Measurements from ENCODE around the gene PTTG1.

Gene PTTG1

GRCh38 chr5:160456480-160457177 is 35.0 kb downstream of the PTTG1 start:
- Mint-ChIP-seq H3K27ac (no peak overlapping the region), H3K27me3 (peaks cover 6% of the 10 kb centered on the region), H3K36me3 (ENCODE audit: low read depth) (no peaks in the 10 kb centered on the region), H3K4me3 (no peak overlapping the region), H3K4me1 (ENCODE audit: low read depth) (peaks cover 48% of the 10 kb centered on the region), H3K9me3 (no peaks in the 10 kb centered on the region)

DNA sequence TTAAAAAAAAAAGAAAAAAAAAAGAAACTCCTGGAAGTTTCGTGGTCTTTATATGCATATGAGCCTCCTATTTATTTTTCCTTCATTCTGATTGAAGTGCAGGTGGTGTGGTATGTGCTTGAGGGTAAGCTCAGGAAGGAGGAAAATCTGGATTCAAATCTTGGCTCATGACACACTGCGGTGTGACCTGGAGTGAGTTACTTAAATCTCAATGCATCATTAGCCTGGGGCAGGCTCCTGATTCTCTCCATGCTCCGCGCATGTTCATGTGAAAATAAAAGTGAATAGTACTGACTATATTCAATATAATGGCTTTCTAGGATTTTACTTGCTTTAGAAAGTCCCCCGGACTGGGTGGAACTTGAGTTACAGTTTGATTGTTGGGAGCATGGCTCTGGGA is 35.6 kb downstream of the PTTG1 start:
- peaks cover 51% of the 10 kb centered on the region for H3K4me1 Mint-ChIP-seq (ENCODE audit: low read depth)
- no peaks in the 10 kb centered on the region for H3K9me3 Mint-ChIP-seq
- H3K36me3 Mint-ChIP-seq (ENCODE audit: low read depth): no peaks in the 10 kb centered on the region
- no peak overlapping the region for H3K27ac Mint-ChIP-seq
- H3K27me3 Mint-ChIP-seq: peaks cover 6% of the 10 kb centered on the region
- H3K4me3 Mint-ChIP-seq: no peak overlapping the region

- Mint-ChIP-seq H3K36me3 (ENCODE audit: low read depth) (no peaks in the 10 kb centered on the region), H3K9me3 (no peaks in the 10 kb centered on the region), H3K27ac (peak overlapping the region; percentile 87), H3K4me1 (ENCODE audit: low read depth) (peaks cover 58% of the 10 kb centered on the region), H3K4me3 (peak overlapping the region; percentile 7), H3K27me3 (peaks cover 6% of the 10 kb centered on the region)
Observed at GRCh38 chr5:160458806-160459800, 37.4 kb downstream of the PTTG1 start.

GRCh38 chr5:160460377-160461049 is 38.9 kb downstream of the PTTG1 start:
- no peak overlapping the region for H3K4me3 Mint-ChIP-seq
- peak overlapping the region; percentile 3 for H3K27ac Mint-ChIP-seq
- no peaks in the 10 kb centered on the region for H3K9me3 Mint-ChIP-seq
- H3K36me3 Mint-ChIP-seq (ENCODE audit: low read depth): no peaks in the 10 kb centered on the region
- H3K27me3 Mint-ChIP-seq: peaks cover 1% of the 10 kb centered on the region
- peaks cover 68% of the 10 kb centered on the region for H3K4me1 Mint-ChIP-seq (ENCODE audit: low read depth)

- peaks cover 67% of the 10 kb centered on the region for H3K4me1 Mint-ChIP-seq (ENCODE audit: low read depth)
Observed at GRCh38 chr5:160461378-160461777, 39.7 kb downstream of the PTTG1 start.

DNA sequence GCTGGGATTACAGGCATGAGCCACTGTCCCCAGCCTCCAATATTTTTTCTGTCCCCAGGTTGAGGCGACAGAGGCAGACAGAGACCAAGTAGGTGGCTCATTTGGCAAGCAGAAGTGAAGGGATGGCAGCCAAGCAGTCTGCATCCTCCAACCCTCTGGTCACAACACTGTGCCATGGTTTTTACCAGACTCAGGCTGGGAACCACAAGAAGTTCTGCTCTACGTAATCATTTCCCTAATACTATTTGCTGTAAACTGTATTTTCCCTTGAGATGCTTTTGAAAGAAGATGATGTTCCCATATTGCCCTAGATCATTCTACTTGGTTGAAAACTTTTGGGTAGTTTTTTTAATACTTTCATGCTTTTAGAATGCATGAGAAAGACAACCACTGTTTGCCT is 40.5 kb downstream of the PTTG1 start:
- H3K9me3 Mint-ChIP-seq: no peaks in the 10 kb centered on the region
- H3K27me3 Mint-ChIP-seq: no peaks in the 10 kb centered on the region
- no peaks in the 10 kb centered on the region for H3K36me3 Mint-ChIP-seq (ENCODE audit: low read depth)
- H3K4me3 Mint-ChIP-seq: no peak overlapping the region
- peak overlapping the region; percentile 30 for H3K27ac Mint-ChIP-seq
- peaks cover 69% of the 10 kb centered on the region for H3K4me1 Mint-ChIP-seq (ENCODE audit: low read depth)

More at GRCh38 chr5:160461378-160461777, 39.7 kb downstream of the PTTG1 start:
- Mint-ChIP-seq H3K27me3 (no peaks in the 10 kb centered on the region), H3K4me3 (no peak overlapping the region), H3K36me3 (ENCODE audit: low read depth) (no peaks in the 10 kb centered on the region), H3K9me3 (no peaks in the 10 kb centered on the region), H3K27ac (no peak overlapping the region)

- Mint-ChIP-seq H3K4me3 (no peak overlapping the region), H3K27ac (peak overlapping the region; percentile 89), H3K9me3 (no peaks in the 10 kb centered on the region), H3K36me3 (ENCODE audit: low read depth) (peaks cover 3% of the 10 kb centered on the region), H3K4me1 (ENCODE audit: low read depth) (peaks cover 77% of the 10 kb centered on the region), H3K27me3 (no peaks in the 10 kb centered on the region)
Observed at GRCh38 chr5:160463227-160463626, 41.6 kb downstream of the PTTG1 start.

- Mint-ChIP-seq H3K4me1 (ENCODE audit: low read depth) (peaks cover 76% of the 10 kb centered on the region), H3K27me3 (no peaks in the 10 kb centered on the region), H3K27ac (peak overlapping the region; percentile 89), H3K9me3 (no peaks in the 10 kb centered on the region), H3K36me3 (ENCODE audit: low read depth) (peaks cover 4% of the 10 kb centered on the region), H3K4me3 (peak overlapping the region; percentile 46)
Observed at GRCh38 chr5:160463740-160464465, 42.2 kb downstream of the PTTG1 start.

DNA sequence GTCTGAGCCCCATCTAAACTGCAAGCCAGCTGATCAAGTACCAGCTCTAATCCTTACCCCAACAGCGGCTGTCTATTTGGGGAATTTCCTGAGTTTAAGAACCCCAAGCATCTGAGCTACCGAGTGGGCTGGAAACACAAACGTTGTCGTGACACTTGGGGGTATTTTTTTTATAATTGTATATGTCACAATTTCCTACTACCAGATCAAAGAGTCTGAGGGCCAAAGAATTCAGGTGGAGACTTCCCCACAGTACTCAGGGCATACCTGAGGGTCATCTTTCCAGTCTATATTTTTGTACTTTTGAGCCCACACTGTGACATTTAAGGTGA is 42.8 kb downstream of the PTTG1 start:
- H3K4me1 Mint-ChIP-seq (ENCODE audit: low read depth): peaks cover 73% of the 10 kb centered on the region
- no peaks in the 10 kb centered on the region for H3K9me3 Mint-ChIP-seq
- no peaks in the 10 kb centered on the region for H3K27me3 Mint-ChIP-seq
- H3K4me3 Mint-ChIP-seq: peak overlapping the region; percentile 46
- peaks cover 9% of the 10 kb centered on the region for H3K36me3 Mint-ChIP-seq (ENCODE audit: low read depth)
- H3K27ac Mint-ChIP-seq: peak overlapping the region; percentile 89

DNA sequence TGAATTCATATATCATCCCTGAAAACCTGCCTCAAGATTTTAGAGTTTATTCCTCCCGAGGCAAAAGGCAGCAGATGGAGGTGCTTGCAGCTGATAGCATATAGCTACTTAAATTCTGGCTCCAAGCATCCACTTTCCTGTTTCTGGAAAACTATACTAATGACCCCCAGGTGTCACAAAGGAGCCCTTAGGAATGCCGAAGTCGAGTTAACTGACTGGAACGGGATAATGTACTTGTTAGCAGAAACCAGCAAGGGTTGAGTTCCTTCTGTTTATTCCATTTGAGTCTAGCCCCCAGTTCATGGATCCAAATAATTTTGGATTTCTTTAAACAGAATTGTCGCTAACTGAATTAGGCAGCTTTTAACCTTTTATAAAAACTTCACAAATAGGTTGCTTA is 44.5 kb downstream of the PTTG1 start:
- peaks cover 79% of the 10 kb centered on the region for H3K4me1 Mint-ChIP-seq (ENCODE audit: low read depth)
- H3K4me3 Mint-ChIP-seq: no peak overlapping the region
- H3K27me3 Mint-ChIP-seq: no peaks in the 10 kb centered on the region
- peaks cover 26% of the 10 kb centered on the region for H3K36me3 Mint-ChIP-seq (ENCODE audit: low read depth)
- no peaks in the 10 kb centered on the region for H3K9me3 Mint-ChIP-seq
- peak overlapping the region; percentile 99 for H3K27ac Mint-ChIP-seq

DNA sequence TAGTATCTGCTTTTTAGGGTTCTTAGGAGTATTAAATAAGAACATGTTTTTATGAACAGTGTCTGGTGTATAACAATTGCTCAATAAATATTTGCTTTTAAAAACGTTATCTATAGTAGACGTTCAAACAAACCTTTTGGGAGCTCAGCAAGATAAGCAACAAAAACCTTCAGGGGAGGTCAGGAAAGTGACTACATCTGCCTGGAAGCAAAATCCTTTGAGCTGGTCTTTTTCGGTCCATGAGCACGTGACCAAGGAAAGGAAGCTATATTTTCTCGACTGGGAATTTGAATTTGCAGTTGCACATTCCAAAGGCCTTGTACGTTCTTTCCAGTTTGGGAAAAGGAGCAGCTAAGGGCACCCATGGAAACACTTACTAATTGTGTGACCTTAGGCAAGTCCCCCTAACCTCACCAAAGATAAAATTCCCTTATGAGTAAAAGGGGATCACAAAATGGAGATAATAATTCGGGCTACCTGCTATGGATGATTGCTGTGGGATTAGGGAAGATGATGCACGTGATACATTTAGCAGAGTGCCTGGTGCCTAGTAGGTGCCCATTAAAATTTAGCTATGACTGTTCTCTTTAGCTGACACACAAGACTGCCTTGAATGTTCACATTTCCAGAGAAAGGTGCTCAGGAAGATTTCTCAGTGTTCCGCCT is 45.4 kb downstream of the PTTG1 start:
- peaks cover 34% of the 10 kb centered on the region for H3K36me3 Mint-ChIP-seq (ENCODE audit: low read depth)
- peak overlapping the region; percentile 99 for H3K27ac Mint-ChIP-seq
- no peaks in the 10 kb centered on the region for H3K9me3 Mint-ChIP-seq
- H3K4me1 Mint-ChIP-seq (ENCODE audit: low read depth): peaks cover 86% of the 10 kb centered on the region
- peak overlapping the region; percentile 99 for H3K4me3 Mint-ChIP-seq
- H3K27me3 Mint-ChIP-seq: no peaks in the 10 kb centered on the region

- H3K9me3 Mint-ChIP-seq: no peaks in the 10 kb centered on the region
- H3K36me3 Mint-ChIP-seq (ENCODE audit: low read depth): peaks cover 40% of the 10 kb centered on the region
- H3K27me3 Mint-ChIP-seq: no peaks in the 10 kb centered on the region
- H3K4me3 Mint-ChIP-seq: peak overlapping the region; percentile 99
- peak overlapping the region; percentile 99 for H3K27ac Mint-ChIP-seq
- H3K4me1 Mint-ChIP-seq (ENCODE audit: low read depth): peaks cover 84% of the 10 kb centered on the region
Observed at GRCh38 chr5:160467555-160468362, 46.1 kb downstream of the PTTG1 start.

DNA sequence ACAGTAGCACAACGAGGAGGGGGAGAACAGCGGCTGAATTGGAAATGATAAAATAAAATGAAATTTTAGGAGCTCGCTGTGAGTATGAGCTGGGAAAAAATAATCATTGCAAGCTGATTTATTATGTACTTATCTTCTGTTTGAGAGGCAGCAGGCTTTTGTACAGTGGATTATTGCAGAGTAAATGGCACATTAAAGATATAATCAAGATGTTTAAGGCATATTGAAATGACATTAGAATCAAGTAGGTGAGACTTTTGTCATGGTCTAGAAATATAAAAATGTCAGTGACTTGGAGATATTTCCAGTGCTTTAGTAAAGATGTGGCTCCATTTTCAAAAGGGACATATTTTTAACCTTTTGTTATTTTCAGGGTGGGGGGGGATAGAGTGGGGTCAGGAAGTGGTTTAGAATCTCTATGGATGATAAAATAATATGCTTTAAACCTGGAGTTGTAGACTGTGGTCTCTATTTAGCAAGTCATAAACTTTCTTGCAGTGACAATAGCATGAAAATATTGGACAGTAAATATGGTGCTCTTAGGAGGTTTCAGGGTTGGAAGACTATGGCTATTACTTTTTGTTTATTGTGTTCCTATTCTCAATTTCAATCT is 46.8 kb downstream of the PTTG1 start:
- peak overlapping the region; percentile 99 for H3K27ac Mint-ChIP-seq
- H3K36me3 Mint-ChIP-seq (ENCODE audit: low read depth): peaks cover 47% of the 10 kb centered on the region
- H3K4me1 Mint-ChIP-seq (ENCODE audit: low read depth): peaks cover 87% of the 10 kb centered on the region
- no peaks in the 10 kb centered on the region for H3K9me3 Mint-ChIP-seq
- peak overlapping the region; percentile 99 for H3K4me3 Mint-ChIP-seq
- H3K27me3 Mint-ChIP-seq: no peaks in the 10 kb centered on the region

Measured in stimulated activated naive CD8-positive, alpha-beta T cell treated with anti-CD3 and anti-CD28 coated beads, Interleukin-15, Interleukin-2, amounts not matched to agents 100 ng/mL and 50 ng/mL, for 24 hours (primary cell).